Activated CD4-positive, alpha-beta T cell treated with anti-CD3 and anti-CD28 coated beads, Interleukin-2, amount 10 ng/mL, durations not matched to agents 24 days and 14 days (primary cell): ENCODE data around the gene WTAP. TPM values are rescaled to one million over a fixed set of nuclear protein-coding genes. Genes with fewer than 3 reads are reported as not detected.
A peak's percentile ranks its signal among the peaks of the same experiment; 100 is the strongest.
"Not testable (repeated sequence)": the region's sequence is repeated elsewhere in the genome, so short reads cannot be mapped to it uniquely, and the experiment has no call there.

ENCODE experiments used
- DNase-seq: peaks from one replicate; pipeline ENCODE4 v3.0.0; 2022
- H3K27ac Mint-ChIP-seq: one replicate; pipeline ENCODE4 v1.8.0; 2022; ENCODE audit warnings: mild to moderate bottlenecking, mixed read lengths
- H3K27me3 Mint-ChIP-seq: one replicate; pipeline ENCODE4 v1.8.0; 2022; ENCODE audit warnings: mixed read lengths
- H3K36me3 Mint-ChIP-seq: one replicate; pipeline ENCODE4 v1.8.0; 2022; ENCODE audit warnings: low read depth, mild to moderate bottlenecking, mixed read lengths
- H3K4me1 Mint-ChIP-seq: one replicate; pipeline ENCODE4 v1.8.0; 2021; ENCODE audit warnings: mixed read lengths
- H3K4me3 Mint-ChIP-seq: one replicate; pipeline ENCODE4 v1.8.0; 2022; ENCODE audit warnings: mild to moderate bottlenecking, moderate library complexity, mixed read lengths
- H3K9me3 Mint-ChIP-seq: one replicate; pipeline ENCODE4 v1.8.0; 2021; ENCODE audit warnings: mixed read lengths
- intact Hi-C: fragments of 100-400 bp; cut with micrococcal nuclease; formaldehyde crosslinking; loops from one replicate; pipeline ENCODE4 v1.15.1; 2023
- total RNA-seq: library from RNA; stranded (reverse); gene quantifications from 2 replicates; pipeline ENCODE4 v1.2.3, GENCODE V29; 2022

The WTAP gene
- total RNA-seq, 1 donor from 2014 or later: 107 TPM

DNA sequence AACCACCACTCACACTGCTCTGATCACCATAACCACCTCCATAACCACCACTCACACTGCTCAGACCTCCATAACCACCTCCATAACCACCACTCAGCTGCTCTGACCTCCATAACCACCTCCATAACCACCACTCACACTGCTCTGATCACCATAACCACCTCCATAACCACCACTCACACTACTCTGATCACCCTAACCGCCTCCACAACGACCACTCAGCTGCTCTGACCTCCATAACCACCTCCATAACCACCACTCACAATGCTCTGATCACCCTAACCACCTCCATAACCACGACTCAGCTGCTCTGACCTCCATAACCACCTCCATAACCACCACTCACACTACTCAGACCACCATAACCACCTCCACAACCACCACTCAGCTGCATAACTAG, 14.9 kb upstream of the WTAP start:
- H3K9me3 Mint-ChIP-seq, H3K27me3 Mint-ChIP-seq, H3K27ac Mint-ChIP-seq, H3K36me3 Mint-ChIP-seq, DNase-seq, H3K4me3 Mint-ChIP-seq, intact Hi-C loops: not testable (repeated sequence)
- peaks cover 10% of the 10 kb centered on the region for H3K4me1 Mint-ChIP-seq

DNA sequence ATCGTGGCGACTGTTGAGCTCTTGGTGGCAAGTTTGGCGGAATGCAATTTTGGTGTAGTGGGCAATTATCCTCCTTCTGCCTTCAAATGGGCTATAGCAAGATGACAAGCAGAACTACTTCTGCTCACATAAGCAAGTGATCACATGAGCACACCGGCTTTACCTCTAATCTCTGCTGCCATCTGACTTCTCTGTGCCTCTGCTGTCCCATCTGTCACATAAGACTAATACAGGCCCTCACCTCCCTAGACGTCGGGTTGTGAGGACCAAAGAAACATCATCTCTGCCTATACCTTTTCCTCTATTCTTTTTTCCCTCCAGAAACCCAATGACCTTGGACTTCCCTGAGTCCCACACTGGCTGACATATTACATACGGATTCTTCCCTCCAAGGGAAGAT, 13.3 kb upstream of the WTAP start:
- Mint-ChIP-seq H3K36me3 (peaks cover 1% of the 10 kb centered on the region), H3K4me3 (no peak overlapping the region)

DNA sequence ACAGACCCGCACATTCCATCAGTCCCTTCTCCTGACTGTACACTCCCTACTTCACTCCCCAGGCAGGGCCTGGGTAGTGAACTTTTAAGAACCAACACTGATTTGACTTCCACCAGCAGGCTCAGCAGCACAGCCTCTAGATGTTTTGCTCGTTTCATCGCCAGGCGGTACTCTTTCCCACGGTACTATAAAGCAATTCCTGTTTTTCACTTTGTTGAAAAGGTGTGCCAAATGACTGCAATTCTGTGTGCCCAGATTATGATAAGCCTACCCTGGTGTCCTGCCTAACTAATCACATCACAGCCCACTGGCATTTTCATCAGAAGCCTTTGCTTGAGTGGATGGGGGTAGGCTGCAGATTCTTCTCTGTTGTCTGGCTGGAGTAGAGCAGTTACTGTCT, 12.9 kb upstream of the WTAP start:
- no peak overlapping the region for H3K4me3 Mint-ChIP-seq

More for the DNA sequence above, 13.3 kb upstream of the WTAP start:
- DNase-seq: no peak
- intact Hi-C loops: no loop called here
- Mint-ChIP-seq H3K27me3 (peaks cover 3% of the 10 kb centered on the region), H3K9me3 (no peaks in the 10 kb centered on the region), H3K27ac (no peak overlapping the region), H3K4me1 (peaks cover 15% of the 10 kb centered on the region)

DNA sequence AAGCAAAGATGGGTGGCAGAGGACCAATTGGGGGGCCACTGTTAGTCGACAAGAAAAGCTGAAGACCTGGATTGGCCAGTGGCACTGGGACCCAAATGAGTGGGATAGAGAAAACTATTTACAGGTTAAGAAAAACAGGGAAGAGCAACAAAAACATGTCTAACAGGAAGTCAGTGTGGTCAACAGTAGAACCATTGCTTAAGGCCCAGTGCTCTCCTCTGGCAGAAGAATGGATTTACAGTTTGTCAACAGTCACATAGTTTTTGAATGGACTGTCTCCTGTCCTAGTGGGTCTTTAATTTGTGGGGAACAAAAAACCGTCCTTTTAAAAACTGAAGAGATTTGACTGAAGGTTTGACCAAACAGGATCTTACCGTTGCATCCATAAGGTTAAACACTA, 12.1 kb upstream of the WTAP start:
- no peaks in the 10 kb centered on the region for H3K27me3 Mint-ChIP-seq
- no peak overlapping the region for H3K27ac Mint-ChIP-seq
- intact Hi-C loops: no loop called here
- H3K36me3 Mint-ChIP-seq: no peaks in the 10 kb centered on the region
- DNase-seq: no peak
- H3K4me3 Mint-ChIP-seq: no peak overlapping the region
- peaks cover 15% of the 10 kb centered on the region for H3K4me1 Mint-ChIP-seq
- no peaks in the 10 kb centered on the region for H3K9me3 Mint-ChIP-seq

More for the DNA sequence above, 12.9 kb upstream of the WTAP start:
- Mint-ChIP-seq H3K27ac (no peak overlapping the region), H3K9me3 (no peaks in the 10 kb centered on the region), H3K36me3 (peaks cover under 1% of the 10 kb centered on the region), H3K27me3 (peaks cover 1% of the 10 kb centered on the region), H3K4me1 (peaks cover 15% of the 10 kb centered on the region)
- no peak for DNase-seq
- intact Hi-C loops: no loop called here

DNA sequence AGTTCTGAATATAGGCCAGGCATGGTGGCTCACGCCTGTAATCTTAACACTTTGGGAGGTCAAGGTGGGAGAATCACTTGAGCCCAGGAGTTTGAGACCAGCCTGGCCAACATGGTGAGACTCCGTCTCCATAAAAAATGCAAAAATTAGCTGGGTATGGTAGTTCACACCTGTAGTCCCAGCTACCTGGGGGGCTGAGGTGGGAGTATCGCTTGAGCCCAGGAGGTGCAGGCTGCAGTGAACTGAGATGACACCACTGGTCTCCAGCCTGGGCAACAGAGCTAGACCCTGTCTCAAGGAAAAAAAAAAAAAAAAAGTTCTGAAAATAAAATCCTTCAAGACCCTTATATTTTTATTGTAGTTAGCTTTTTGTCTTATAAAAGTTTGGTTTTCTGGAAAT, 11.7 kb upstream of the WTAP start:
- no peaks in the 10 kb centered on the region for H3K9me3 Mint-ChIP-seq
- DNase-seq: no peak
- no peak overlapping the region for H3K4me3 Mint-ChIP-seq
- H3K4me1 Mint-ChIP-seq: peaks cover 15% of the 10 kb centered on the region
- H3K27me3 Mint-ChIP-seq: no peaks in the 10 kb centered on the region
- no peak overlapping the region for H3K27ac Mint-ChIP-seq
- H3K36me3 Mint-ChIP-seq: no peaks in the 10 kb centered on the region
- intact Hi-C loops: no loop called here

DNA sequence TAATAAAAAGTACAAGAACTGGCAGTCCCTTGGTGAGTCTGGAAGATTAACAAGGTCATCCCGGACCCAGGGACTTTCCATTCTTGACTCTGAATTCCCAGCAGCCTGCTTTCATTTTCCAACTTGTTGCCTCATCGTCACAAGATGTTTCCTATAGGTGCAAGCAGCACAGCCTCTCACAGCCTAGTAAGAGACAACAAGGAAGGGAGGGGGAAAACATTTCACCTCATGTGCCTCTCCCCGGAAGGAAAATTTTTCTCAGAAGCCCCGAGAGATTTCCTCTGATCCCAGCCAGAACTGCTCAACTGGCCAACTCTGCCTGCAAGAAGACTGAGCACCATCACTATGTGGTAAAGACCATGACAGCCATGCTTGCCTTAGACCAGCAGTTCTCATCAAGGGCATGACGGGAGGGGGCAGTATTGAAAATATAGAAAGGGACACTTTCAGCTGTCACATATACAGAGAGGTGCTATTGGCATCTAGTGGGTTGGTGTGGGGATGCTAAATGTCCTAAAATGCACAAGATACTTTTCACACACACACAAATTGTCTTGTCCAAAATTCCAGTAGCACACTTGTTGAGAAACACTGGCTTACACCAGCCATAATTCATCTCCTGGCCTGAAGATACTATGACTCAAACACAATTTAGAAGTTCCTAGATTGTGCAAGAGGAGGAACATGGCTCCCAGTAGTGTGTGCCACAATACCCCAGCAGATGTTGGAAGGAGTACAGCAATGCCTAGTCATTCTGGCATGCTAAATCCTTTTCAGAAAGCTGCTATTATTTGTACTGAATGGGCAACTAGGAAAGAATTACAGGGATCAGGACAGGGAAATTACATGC, 10.8 kb upstream of the WTAP start:
- H3K4me3 Mint-ChIP-seq: no peak overlapping the region
- H3K36me3 Mint-ChIP-seq: no peaks in the 10 kb centered on the region
- DNase-seq: no peak
- H3K9me3 Mint-ChIP-seq: no peaks in the 10 kb centered on the region
- no peak overlapping the region for H3K27ac Mint-ChIP-seq
- intact Hi-C loops: no loop called here
- H3K4me1 Mint-ChIP-seq: peaks cover 15% of the 10 kb centered on the region
- no peaks in the 10 kb centered on the region for H3K27me3 Mint-ChIP-seq

DNA sequence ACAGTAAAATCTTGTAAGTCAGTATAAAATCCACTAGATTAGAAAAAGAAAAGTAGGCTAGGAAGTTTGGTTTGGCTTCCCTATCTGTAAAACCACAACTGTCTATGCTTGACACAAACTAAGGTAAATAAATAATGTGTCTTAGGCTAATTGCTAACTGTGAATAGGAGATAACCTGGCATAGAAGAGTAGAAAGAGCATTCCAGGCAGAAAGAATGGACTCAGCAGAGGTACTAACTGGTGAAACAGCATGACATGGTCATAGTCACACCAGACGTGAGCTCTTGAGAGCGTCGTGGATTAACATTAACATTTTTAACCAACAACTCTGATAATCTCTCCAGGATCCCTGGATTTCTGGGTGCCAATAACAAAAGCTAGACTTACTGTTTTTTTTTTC, 8.7 kb upstream of the WTAP start:
- no peak overlapping the region for H3K27ac Mint-ChIP-seq
- intact Hi-C loops: no loop called here
- no peak for DNase-seq

DNA sequence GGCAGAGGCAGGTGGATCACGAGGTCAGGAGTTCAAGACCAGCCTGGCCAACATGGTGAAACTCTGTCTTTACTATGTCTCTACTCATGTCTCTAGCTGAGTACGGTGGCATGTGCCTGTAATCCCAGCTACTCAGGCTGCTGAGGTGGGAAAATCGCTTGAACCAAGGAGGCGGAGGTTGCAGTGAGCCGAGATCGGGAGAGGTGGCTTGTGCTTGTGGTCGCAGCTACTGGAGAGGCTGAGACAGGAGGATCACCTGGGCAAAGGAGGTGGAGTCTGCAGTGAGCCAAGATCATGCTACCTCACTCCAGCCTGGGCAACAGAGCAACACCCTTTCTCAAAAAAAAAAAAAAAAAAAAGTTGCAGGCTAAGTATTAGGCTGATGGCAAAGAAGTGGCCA, 8.0 kb upstream of the WTAP start:
- Mint-ChIP-seq H3K4me3 (no peak overlapping the region), H3K27ac (no peak overlapping the region), H3K36me3 (peaks cover 21% of the 10 kb centered on the region), H3K9me3 (peaks cover 5% of the 10 kb centered on the region), H3K4me1 (peaks cover 19% of the 10 kb centered on the region), H3K27me3 (no peaks in the 10 kb centered on the region)
- intact Hi-C loops: no loop called here
- peak; percentile 54 for DNase-seq

More for the DNA sequence above, 8.7 kb upstream of the WTAP start:
- Mint-ChIP-seq H3K4me3 (no peak overlapping the region), H3K27me3 (no peaks in the 10 kb centered on the region), H3K9me3 (peaks cover 5% of the 10 kb centered on the region), H3K36me3 (peaks cover 16% of the 10 kb centered on the region), H3K4me1 (peaks cover 19% of the 10 kb centered on the region)

DNA sequence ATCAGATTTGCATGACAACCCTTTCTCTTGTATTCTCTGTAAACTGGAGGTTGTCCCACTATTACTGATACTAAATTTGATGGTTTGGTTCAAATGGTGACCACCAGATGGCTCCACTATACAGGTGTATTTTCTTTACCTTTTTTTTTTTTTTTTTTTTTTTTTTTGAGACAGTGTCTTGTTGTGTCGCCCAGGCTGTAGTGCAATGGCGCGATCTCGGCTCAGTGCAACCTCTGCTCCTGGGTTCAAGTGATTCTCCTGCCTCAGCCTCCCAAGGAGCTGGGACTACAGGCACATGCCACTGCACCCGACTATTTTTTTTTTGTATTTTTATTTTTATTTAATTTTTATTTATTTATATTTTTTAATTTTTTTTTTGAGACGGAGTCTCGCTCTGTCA, 6.6 kb upstream of the WTAP start:
- Mint-ChIP-seq H3K4me1 (peaks cover 21% of the 10 kb centered on the region), H3K4me3 (no peak overlapping the region), H3K27me3 (no peaks in the 10 kb centered on the region), H3K36me3 (peaks cover 25% of the 10 kb centered on the region), H3K9me3 (peaks cover 5% of the 10 kb centered on the region), H3K27ac (no peak overlapping the region)
- intact Hi-C loops: no loop called here
- DNase-seq: peak; percentile 84

DNA sequence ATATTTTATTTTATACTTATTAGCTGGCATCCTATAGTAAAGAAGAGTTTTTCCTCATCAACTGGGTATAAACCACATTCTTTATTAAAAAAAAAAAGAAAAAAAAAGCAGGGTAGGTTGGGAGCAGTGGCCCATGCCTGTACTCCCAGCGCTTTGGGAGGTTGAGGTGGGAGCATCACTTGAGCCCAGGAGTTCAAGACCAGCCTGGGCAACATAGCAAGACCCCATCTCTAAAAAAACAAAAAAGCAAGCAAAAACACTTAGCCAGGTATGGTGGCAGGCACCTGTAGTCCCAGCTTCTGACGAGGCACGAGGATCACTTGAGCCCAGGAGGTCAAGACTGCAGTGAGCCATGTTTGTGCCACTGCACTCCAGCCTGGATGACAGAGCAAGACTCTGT, 5.3 kb upstream of the WTAP start:
- H3K9me3 Mint-ChIP-seq, H3K27ac Mint-ChIP-seq, DNase-seq, H3K4me3 Mint-ChIP-seq, intact Hi-C loops, H3K27me3 Mint-ChIP-seq: not testable (repeated sequence)
- H3K4me1 Mint-ChIP-seq: peaks cover 20% of the 10 kb centered on the region
- peaks cover 32% of the 10 kb centered on the region for H3K36me3 Mint-ChIP-seq

DNA sequence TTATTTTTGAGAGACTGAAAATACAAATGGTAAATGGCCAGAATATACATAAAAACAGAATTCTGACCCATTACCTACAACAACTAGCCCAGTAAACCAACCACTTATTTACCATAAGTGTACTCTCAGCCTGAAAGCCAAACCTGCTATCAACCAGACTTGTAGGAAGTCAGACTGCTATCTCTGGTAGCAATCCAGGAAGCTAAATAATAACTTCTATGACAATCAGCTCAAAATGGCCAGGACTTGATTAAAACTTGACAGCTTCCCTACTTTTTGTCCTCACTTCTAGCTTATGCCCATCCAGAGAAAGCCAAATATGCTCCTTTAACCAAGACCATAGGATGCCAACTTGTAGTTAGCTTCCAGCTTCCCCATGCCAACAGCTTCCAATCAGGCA, 4.7 kb upstream of the WTAP start:
- Mint-ChIP-seq H3K4me1 (peaks cover 20% of the 10 kb centered on the region), H3K27ac (no peak overlapping the region), H3K27me3 (no peaks in the 10 kb centered on the region), H3K36me3 (peaks cover 32% of the 10 kb centered on the region), H3K4me3 (no peak overlapping the region), H3K9me3 (peaks cover 5% of the 10 kb centered on the region)
- intact Hi-C loops: no loop called here
- DNase-seq: no peak

DNA sequence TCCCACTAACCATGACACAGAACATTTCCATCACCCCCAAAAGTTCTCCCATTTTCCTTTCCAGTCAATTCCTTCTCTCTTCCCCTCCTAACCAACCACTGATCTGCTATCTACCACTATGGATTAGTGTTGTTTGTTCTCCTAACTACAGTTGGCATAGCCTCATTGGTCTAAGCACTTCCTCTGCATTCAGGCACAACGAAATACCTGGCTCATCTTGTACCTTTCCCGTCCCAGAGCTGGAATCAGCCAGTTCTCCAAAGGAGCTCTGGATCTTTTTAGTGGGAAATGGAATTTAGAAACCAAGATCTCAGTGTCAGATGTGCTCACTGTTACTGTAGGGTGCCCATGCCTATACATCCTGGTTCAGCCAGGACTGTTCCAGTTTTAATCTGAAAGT, 4.0 kb upstream of the WTAP start:
- no peak overlapping the region for H3K4me3 Mint-ChIP-seq
- H3K4me1 Mint-ChIP-seq: peaks cover 20% of the 10 kb centered on the region
- H3K27me3 Mint-ChIP-seq: no peaks in the 10 kb centered on the region
- intact Hi-C loops: no loop called here
- DNase-seq: no peak
- peaks cover 32% of the 10 kb centered on the region for H3K36me3 Mint-ChIP-seq
- H3K9me3 Mint-ChIP-seq: peaks cover 5% of the 10 kb centered on the region
- H3K27ac Mint-ChIP-seq: no peak overlapping the region

DNA sequence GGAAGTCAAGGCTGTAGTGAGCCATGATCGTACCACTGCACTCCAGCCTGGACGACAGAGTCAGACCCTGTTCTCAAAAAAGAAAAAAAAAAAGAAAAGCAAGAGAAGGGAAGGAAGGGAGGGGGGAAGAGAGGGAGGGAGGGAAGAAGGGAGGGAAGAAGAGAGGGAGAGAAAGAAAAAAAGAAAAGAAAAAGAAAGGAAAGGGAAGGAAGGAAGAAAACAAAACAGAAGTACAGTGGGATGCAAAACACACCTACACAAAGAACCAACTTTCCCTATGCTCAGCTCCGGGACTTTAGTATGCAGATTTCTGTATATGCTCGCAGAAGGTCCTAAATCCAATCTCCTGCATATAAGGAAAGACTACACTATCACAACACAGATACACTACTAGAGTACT, 2.5 kb upstream of the WTAP start:
- DNase-seq: no peak
- no peak overlapping the region for H3K27ac Mint-ChIP-seq
- H3K9me3 Mint-ChIP-seq: peaks cover 5% of the 10 kb centered on the region
- intact Hi-C loops: loop anchor here (5.0 kb wide), 1 partner anchor 682 kb away; the partner anchor contains the start of gene TAGAP
- H3K4me3 Mint-ChIP-seq: peak overlapping the region; percentile 17
- peaks cover 42% of the 10 kb centered on the region for H3K36me3 Mint-ChIP-seq
- H3K27me3 Mint-ChIP-seq: no peaks in the 10 kb centered on the region
- peaks cover 25% of the 10 kb centered on the region for H3K4me1 Mint-ChIP-seq

DNA sequence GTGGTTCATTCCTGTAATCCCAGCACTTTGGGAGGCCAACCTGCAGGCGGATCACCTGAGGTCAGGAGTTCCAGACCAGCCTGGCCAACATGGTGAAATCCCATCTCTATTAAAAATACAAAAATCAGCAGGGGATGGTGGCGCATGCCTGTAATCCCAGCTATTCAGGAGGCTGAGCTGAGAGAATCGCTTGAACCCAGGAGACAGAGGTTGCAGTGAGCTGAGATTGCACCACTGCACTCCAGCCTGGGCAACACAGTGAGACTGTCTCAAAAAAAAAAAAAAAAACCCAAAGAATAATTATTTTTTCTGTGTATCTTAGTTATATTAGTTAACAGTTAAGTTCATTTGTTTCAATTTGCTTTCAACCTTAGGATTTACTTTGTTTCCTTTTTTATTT, 2.1 kb upstream of the WTAP start:
- DNase-seq, H3K4me3 Mint-ChIP-seq, H3K27ac Mint-ChIP-seq, H3K27me3 Mint-ChIP-seq, H3K9me3 Mint-ChIP-seq: not testable (repeated sequence)
- Mint-ChIP-seq H3K36me3 (peaks cover 43% of the 10 kb centered on the region), H3K4me1 (peaks cover 28% of the 10 kb centered on the region)
- intact Hi-C loops: loop anchor here (5.0 kb wide), 1 partner anchor 683 kb away; the partner anchor contains the start of gene TAGAP
